ENCODE measurements around the gene RING1. TPM values are rescaled to one million over a fixed set of nuclear protein-coding genes. Genes with fewer than 3 reads are reported as not detected.

RING1 gene
- total RNA-seq, 1 experiment from 2014 or later = 44.9 TPM

DNA sequence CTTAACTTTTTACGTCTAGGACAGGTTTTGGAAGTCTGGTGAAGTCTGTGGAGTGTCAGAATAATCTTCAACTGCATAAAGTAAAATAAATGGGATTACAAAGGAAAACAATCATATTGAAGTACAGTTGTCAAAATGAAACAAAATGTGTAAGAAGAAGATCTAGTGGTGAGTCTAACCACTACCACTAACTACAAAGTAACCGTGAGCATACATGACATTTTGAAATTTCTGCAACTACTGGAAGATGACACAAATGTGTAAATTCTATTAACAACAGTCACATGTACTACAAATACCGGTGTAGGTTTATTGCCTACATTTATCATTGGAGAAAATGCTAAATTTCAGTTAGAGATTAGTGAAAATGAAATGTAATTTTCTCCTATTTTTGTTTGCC is 33.7 kb downstream of the RING1 start:
- DNase-seq (ENCODE audit: low read depth) = no peak

GRCh38 chr6:33243476-33243875 is 35.2 kb downstream of the RING1 start:
- no peak for DNase-seq (ENCODE audit: low read depth)

- DNase-seq (ENCODE audit: low read depth) = peak; percentile 93
Observed at GRCh38 chr6:33247977-33248642, 39.8 kb downstream of the RING1 start.

- peak; percentile 76 for DNase-seq (ENCODE audit: low read depth)
Observed at GRCh38 chr6:33248643-33248931, 40.3 kb downstream of the RING1 start.

GRCh38 chr6:33248932-33249731 is 40.8 kb downstream of the RING1 start:
- DNase-seq (ENCODE audit: low read depth) = peak; percentile 100

- DNase-seq (ENCODE audit: low read depth) = peak; percentile 82
Observed at GRCh38 chr6:33249732-33250630, 41.7 kb downstream of the RING1 start.

GRCh38 chr6:33250731-33251130 is 42.4 kb downstream of the RING1 start:
- no peak for DNase-seq (ENCODE audit: low read depth)

GRCh38 chr6:33251395-33252012 is 43.2 kb downstream of the RING1 start:
- DNase-seq (ENCODE audit: low read depth) = no peak

DNA sequence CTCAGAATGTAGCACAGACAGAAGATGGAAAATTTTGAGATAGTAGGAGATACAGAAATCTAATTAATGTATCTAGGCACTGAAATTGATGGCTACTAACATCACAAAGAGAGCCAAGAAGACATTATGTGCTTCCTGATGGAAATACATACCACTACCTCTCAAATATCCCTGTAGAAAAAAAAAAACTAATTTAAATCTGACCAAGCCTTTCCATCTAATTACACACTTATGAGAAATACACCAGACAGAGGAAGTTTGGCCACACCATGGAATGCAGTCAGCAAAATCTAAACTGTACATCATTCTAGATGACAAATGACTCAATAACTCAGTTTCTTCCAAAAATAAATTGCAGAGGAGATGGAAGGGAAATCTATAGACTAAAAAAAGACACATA is 44.5 kb downstream of the RING1 start:
- no peak for DNase-seq (ENCODE audit: low read depth)

DNA sequence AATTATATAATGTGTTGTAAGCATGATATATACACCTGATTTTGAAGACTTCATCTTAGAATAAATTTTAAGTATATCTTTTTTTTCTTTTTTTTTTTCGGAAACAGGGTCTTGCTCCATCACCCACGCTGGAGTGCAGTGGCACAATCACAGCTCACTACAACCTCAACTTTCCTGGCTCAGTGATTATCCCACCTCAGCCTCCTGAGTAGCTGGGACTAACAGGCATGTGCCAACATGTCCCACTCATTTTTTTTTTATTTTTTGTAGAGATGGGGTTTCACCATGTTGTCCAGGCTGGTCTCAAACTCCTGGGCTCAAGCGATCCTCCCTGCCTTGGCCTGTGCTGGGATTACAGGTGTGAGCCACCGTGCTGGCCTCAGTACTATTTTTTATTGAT is 46.3 kb downstream of the RING1 start:
- no peak for DNase-seq (ENCODE audit: low read depth)

GRCh38 chr6:33259032-33259431 is 50.7 kb downstream of the RING1 start:
- no peak for DNase-seq (ENCODE audit: low read depth)

Other genes starting within 250 kb of the RING1 start
- 108 and 128 TPM in 2 replicates for gene BRD2, start 239.9 kb upstream of the RING1 start, total RNA-seq (2014; rRNA removed; shearing (Covaris generic))
- gene HLA-DOA, start 198.9 kb upstream of the RING1 start, total RNA-seq (2014; rRNA removed; shearing (Covaris generic)) = 1.9 TPM in 1 of 2 replicates, not detected in the other
- gene HLA-DPA1, start 134.9 kb upstream of the RING1 start, total RNA-seq (2014; rRNA removed; shearing (Covaris generic)) = 4.2 and 13.8 TPM in 2 replicates
- gene HLA-DPB1, start 132.5 kb upstream of the RING1 start, total RNA-seq (2014; rRNA removed; shearing (Covaris generic)) = 25.4 and 34.6 TPM in 2 replicates
- 1.6 and 5.5 TPM in 2 replicates for gene COL11A2, start 16.0 kb upstream of the RING1 start, total RNA-seq (2014; rRNA removed; shearing (Covaris generic))
- gene RXRB, start 7.8 kb upstream of the RING1 start, total RNA-seq (2014; rRNA removed; shearing (Covaris generic)) = 21.4 and 27.3 TPM in 2 replicates
- 104 and 121 TPM in 2 replicates for gene SLC39A7, start 7.6 kb upstream of the RING1 start, total RNA-seq (2014; rRNA removed; shearing (Covaris generic))
- 3.3 and 8.2 TPM in 2 replicates for gene HSD17B8, start 3.8 kb upstream of the RING1 start, total RNA-seq (2014; rRNA removed; shearing (Covaris generic))
- gene VPS52, start 63.4 kb downstream of the RING1 start, total RNA-seq (2014; rRNA removed; shearing (Covaris generic)) = 33.4 and 37.4 TPM in 2 replicates
- gene RPS18, start 63.6 kb downstream of the RING1 start, total RNA-seq (2014; rRNA removed; shearing (Covaris generic)) = 5,669 and 7,419 TPM in 2 replicates
- 0.40 and 1.9 TPM in 2 replicates for gene B3GALT4, start 68.6 kb downstream of the RING1 start, total RNA-seq (2014; rRNA removed; shearing (Covaris generic))
- 286 and 362 TPM in 2 replicates for gene WDR46, start 80.7 kb downstream of the RING1 start, total RNA-seq (2014; rRNA removed; shearing (Covaris generic))
- gene PFDN6, start 81.1 kb downstream of the RING1 start, total RNA-seq (2014; rRNA removed; shearing (Covaris generic)) = 126 and 182 TPM in 2 replicates
- gene RGL2, start 90.4 kb downstream of the RING1 start, total RNA-seq (2014; rRNA removed; shearing (Covaris generic)) = 16.7 and 19.2 TPM in 2 replicates
- gene TAPBP, start 105.6 kb downstream of the RING1 start, total RNA-seq (2014; rRNA removed; shearing (Covaris generic)) = 63.6 and 71.1 TPM in 2 replicates
- 4.9 and 11.2 TPM in 2 replicates for gene ZBTB22, start 109.2 kb downstream of the RING1 start, total RNA-seq (2014; rRNA removed; shearing (Covaris generic))
- 77.0 and 83.4 TPM in 2 replicates for gene DAXX, start 114.5 kb downstream of the RING1 start, total RNA-seq (2014; rRNA removed; shearing (Covaris generic))
- 122 and 148 TPM in 2 replicates for gene KIFC1, start 183.3 kb downstream of the RING1 start, total RNA-seq (2014; rRNA removed; shearing (Covaris generic))
- gene PHF1, start 202.5 kb downstream of the RING1 start, total RNA-seq (2014; rRNA removed; shearing (Covaris generic)) = 14.3 and 18.5 TPM in 2 replicates
- 208 and 223 TPM in 2 replicates for gene CUTA, start 209.6 kb downstream of the RING1 start, total RNA-seq (2014; rRNA removed; shearing (Covaris generic))
- gene SYNGAP1, start 211.6 kb downstream of the RING1 start, total RNA-seq (2014; rRNA removed; shearing (Covaris generic)) = 1.1 and 3.7 TPM in 2 replicates
- 7.5 and 9.0 TPM in 2 replicates for gene ZBTB9, start 246.1 kb downstream of the RING1 start, total RNA-seq (2014; rRNA removed; shearing (Covaris generic))

Measured in Daoy (cell line).